Adipose tissue (tissue), 3 donors: Measurements from ENCODE around the gene XRCC4. TPM values are rescaled to one million over a fixed set of nuclear protein-coding genes. Genes with fewer than 3 reads are reported as not detected.
"Not testable (repeated sequence)": the region's sequence is repeated elsewhere in the genome, so short reads cannot be mapped to it uniquely, and the experiment has no call there.

ENCODE experiments used
- H3K27ac ChIP-seq: one replicate; pipeline ENCODE4 v1.5.1; 2013; ENCODE audit warnings: low read depth, low read length
- WGBS, 3 donors: extraction: QIAGEN DNeasy Blood & Tissue Kit; methylation state at CpG; one replicate each; pipeline ENCODE4 v1.1.7; 2013; 5-methylcytosine and 5-hydroxymethylcytosine counted together
- polyA plus RNA-seq, 3 donors: library from polyadenylated mRNA; stranded (reverse); fragments of 200-250 nt; gene quantifications; one replicate each; pipeline ENCODE4 v1.2.3, GENCODE V29; 2013
- donor health status: healthy with polysubstance abuse.
- donor health status: Bipolar disorder and iron deficiency.
- donor health status: healthy.

XRCC4 gene
- polyA plus RNA-seq, 3 donors: 2.7 to 6.9 (median 5.5) TPM

- no peak overlapping the region for H3K27ac ChIP-seq
Measured at GRCh38 chr5:83102364-83102980, 25.1 kb downstream of the XRCC4 start.

GRCh38 chr5:83104021-83104420 is 26.7 kb downstream of the XRCC4 start:
- no peak overlapping the region for H3K27ac ChIP-seq

GRCh38 chr5:83107692-83108420 is 30.5 kb downstream of the XRCC4 start:
- H3K27ac ChIP-seq: no peak overlapping the region
- 89 to 95% (median 92%) methylated on average over 3 of the region's 3 CpGs for WGBS, 3 donors

GRCh38 chr5:83109380-83109779 is 32.0 kb downstream of the XRCC4 start:
- whole genome bisulfite sequencing, 3 donors: 83 to 89% (median 86%) methylated on average over 1 of the region's 1 CpG
- H3K27ac ChIP-seq: no peak overlapping the region

- 66 to 92% (median 80%) methylated on average over 1 of the region's 1 CpG for WGBS, 3 donors
Measured at GRCh38 chr5:83115816-83116215, 38.5 kb downstream of the XRCC4 start.

GRCh38 chr5:83118471-83118870 is 41.1 kb downstream of the XRCC4 start:
- 86 to 93% (median 89%) methylated on average over 1 of the region's 1 CpG for WGBS, 3 donors

More at GRCh38 chr5:83115816-83116215, 38.5 kb downstream of the XRCC4 start:
- no peak overlapping the region for H3K27ac ChIP-seq

GRCh38 chr5:83118976-83119375 is 41.6 kb downstream of the XRCC4 start:
- H3K27ac ChIP-seq: no peak overlapping the region
- WGBS, 3 donors: 75 to 96% (median 94%) methylated on average over 1 of the region's 1 CpG

More at GRCh38 chr5:83118471-83118870, 41.1 kb downstream of the XRCC4 start:
- no peak overlapping the region for H3K27ac ChIP-seq

GRCh38 chr5:83124593-83124992 is 47.2 kb downstream of the XRCC4 start:
- 89 to 100% (median 95%) methylated on average over 1 of the region's 1 CpG for WGBS, 3 donors
- no peak overlapping the region for H3K27ac ChIP-seq

- 83 to 87% (median 85%) methylated on average over 7 of the region's 7 CpGs for WGBS, 3 donors
- no peak overlapping the region for H3K27ac ChIP-seq
Measured at GRCh38 chr5:83125560-83125959, 48.2 kb downstream of the XRCC4 start.

GRCh38 chr5:83126501-83126900 is 49.2 kb downstream of the XRCC4 start:
- H3K27ac ChIP-seq: no peak overlapping the region
- WGBS, 3 donors: 31 to 73% (median 66%) methylated on average over 2 of the region's 2 CpGs

- 93 to 96% (median 94%) methylated on average over 17 to 18 of the region's 18 CpGs for WGBS, 3 donors
- H3K27ac ChIP-seq: no peak overlapping the region
Measured at GRCh38 chr5:83133797-83134196, 56.5 kb downstream of the XRCC4 start.

GRCh38 chr5:83142526-83142925 is 65.2 kb downstream of the XRCC4 start:
- H3K27ac ChIP-seq: no peak overlapping the region
- 72 to 93% (median 88%) methylated on average over 2 of the region's 2 CpGs for WGBS, 3 donors

GRCh38 chr5:83145241-83145640 is 67.9 kb downstream of the XRCC4 start:
- H3K27ac ChIP-seq: no peak overlapping the region

- no peak overlapping the region for H3K27ac ChIP-seq
Measured at GRCh38 chr5:83145882-83146331, 68.6 kb downstream of the XRCC4 start.

GRCh38 chr5:83146441-83146840 is 69.1 kb downstream of the XRCC4 start:
- no peak overlapping the region for H3K27ac ChIP-seq
- 57 to 93% (median 91%) methylated on average over 4 of the region's 4 CpGs for WGBS, 3 donors

GRCh38 chr5:83147593-83147992 is 70.2 kb downstream of the XRCC4 start:
- H3K27ac ChIP-seq: no peak overlapping the region
- 97 to 100% (median 97%) methylated on average over 4 of the region's 4 CpGs for WGBS, 3 donors

- 93 to 99% (median 94%) methylated on average over 3 of the region's 3 CpGs for WGBS, 3 donors
- H3K27ac ChIP-seq: no peak overlapping the region
Measured at GRCh38 chr5:83148370-83148769, 71.0 kb downstream of the XRCC4 start.

- H3K27ac ChIP-seq: no peak overlapping the region
Measured at GRCh38 chr5:83149671-83150070, 72.3 kb downstream of the XRCC4 start.

GRCh38 chr5:83151821-83152220 is 74.5 kb downstream of the XRCC4 start:
- 98 to 100% (median 98%) methylated on average over 1 of the region's 1 CpG for WGBS, 3 donors

GRCh38 chr5:83152996-83153395 is 75.6 kb downstream of the XRCC4 start:
- H3K27ac ChIP-seq: not testable (repeated sequence)
- 80 to 87% (median 81%) methylated on average over 4 of the region's 4 CpGs for WGBS, 3 donors

More at GRCh38 chr5:83151821-83152220, 74.5 kb downstream of the XRCC4 start:
- no peak overlapping the region for H3K27ac ChIP-seq
